ENCODE data around the gene LRRC8E.
A peak's percentile ranks its signal among the peaks of the same experiment; 100 is the strongest.
"Not testable (repeated sequence)": the region's sequence is repeated elsewhere in the genome, so short reads cannot be mapped to it uniquely, and the experiment has no call there.

Gene LRRC8E

DNA sequence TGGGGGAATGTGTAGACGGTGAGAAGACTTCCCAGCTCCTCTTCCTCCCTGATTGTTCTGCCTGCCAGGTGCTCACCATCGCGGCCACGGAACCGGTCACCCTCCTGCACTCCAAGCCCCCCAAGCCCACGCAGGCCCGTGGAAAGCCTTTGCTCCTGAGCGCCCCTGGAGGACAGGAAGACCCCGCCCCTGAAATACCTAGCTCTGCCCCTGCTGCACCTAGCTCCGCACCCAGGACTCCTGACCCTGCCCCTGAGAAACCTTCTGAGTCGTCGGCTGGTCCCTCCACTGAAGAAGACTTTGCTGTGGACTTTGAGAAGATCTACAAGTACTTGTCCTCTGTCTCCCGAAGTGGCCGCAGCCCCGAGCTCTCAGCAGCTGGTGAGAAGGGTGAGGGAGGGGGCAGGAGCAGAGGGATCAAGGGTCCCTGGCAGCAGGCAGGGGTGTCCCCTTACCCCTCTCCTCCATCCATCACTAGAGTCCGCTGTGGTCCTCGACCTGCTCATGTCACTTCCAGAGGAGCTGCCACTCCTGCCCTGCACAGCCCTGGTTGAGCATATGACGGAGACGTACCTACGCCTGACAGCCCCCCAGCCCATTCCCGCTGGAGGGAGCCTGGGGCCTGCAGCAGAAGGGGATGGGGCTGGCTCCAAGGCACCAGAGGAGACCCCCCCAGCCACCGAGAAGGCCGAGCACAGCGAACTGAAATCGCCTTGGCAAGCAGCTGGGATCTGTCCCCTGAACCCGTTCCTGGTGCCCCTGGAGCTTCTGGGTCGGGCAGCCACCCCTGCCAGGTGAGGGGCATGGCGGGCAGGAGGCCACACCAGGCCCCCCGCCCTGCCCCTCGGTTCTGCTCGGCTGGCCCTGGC, 33.9 kb downstream of the LRRC8E start:
- no peak for DNase-seq

DNA sequence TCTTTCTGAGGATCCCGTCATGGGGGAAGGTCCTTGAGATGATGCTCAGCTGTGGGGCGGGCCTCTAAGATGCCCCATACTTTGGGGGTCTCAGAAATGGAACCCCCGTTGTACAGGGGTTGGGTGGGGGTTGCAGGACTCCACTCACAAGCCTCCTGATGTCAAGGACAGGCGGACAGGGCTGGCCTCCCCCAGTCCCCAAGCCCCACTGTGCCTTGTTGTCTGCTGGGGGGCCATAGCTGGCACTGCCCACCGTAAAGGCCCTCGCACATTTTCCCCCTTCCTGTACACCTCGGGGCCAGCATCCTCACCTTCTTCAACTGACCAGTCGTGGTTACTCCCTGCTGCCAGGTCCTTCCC, 34.5 kb downstream of the LRRC8E start:
- DNase-seq: no peak

DNA sequence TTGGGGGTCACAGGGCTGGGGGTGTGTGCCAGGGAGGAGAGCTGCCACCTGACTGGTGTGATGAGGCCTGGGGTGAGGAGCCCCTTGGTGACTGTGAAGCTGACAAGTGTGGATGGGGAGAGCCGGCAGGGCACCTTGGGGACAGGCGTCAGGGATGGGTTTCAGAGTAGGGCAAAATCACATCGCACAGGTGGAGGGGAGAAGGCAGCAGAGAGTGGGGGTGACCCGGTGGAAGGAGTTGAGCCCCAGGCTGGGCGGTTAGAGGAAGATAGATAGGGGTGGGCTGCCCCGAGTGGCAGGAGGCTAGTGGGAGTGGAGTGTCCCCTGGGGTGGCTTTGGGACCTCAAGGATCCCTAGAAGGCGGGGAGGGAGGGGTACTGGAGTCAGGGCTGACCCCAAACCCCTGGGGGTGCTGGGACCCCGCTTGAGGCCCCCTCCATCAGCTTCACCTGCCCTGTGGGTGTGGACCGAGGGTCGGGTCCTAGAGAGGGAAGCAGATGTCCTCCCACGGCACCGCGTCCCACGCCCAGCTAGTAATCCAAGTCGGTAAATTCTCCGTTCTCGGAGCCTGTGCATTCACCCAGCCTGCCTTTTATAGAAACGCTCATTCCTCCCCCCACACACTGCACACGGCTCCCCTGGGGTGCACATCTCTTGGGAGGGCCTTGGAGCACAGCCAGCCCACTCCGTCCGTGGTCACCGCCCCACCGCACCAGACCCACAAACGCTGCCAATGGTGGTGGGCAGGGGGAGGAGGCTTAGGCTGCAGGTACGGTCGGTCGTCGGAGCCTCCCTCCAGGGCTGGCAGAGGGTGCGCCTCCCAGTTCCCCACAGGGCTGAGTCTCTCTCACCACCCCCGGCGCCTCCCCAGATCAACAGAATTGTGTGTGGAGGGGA, 35.2 kb downstream of the LRRC8E start:
- no peak for DNase-seq

DNA sequence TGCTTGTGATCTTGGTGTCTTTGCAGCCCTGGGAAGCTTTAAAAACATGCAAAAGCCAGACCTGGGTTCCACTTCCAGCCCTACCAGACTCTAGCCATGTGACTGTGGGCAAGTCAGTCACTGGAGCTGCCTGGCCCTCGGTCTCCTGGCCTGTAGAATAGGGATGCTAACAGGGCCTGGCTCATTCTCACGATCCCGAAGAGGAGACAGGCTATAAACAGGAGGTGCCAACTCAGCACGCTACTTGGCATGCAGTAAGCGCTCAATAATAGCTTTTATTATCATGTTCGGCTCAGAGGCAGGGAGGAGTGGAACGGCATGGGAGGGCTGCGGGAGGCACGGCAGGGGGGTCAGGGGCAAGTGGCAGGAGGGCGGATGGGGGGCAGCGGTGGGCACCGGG, 35.9 kb downstream of the LRRC8E start:
- no peak for DNase-seq

DNA sequence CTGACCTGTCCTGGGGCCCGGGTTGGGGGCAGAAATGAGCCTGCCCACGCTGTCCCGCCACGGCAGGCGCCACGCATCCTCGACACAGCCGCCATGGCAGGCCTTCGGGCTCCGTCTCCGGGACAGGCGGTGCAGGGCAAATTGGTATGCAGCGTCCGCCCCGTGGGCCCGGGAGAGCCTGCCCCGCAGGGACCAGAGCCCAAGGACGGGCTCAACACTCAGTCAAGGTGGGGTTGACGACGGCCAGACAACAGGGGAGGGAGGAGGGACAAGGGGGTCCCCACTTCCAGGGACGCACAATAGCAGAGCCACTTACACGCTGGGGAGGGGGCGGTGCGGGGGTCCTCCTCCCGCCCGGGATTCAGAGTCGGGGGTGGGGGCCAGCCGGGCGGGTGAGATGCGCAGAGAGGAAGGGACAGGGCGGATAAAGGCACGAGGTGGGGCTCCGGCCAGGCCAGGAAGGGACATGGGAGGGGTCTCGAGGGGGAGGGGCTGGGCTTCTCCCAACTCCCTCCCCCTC, 36.4 kb downstream of the LRRC8E start:
- no peak for DNase-seq

DNA sequence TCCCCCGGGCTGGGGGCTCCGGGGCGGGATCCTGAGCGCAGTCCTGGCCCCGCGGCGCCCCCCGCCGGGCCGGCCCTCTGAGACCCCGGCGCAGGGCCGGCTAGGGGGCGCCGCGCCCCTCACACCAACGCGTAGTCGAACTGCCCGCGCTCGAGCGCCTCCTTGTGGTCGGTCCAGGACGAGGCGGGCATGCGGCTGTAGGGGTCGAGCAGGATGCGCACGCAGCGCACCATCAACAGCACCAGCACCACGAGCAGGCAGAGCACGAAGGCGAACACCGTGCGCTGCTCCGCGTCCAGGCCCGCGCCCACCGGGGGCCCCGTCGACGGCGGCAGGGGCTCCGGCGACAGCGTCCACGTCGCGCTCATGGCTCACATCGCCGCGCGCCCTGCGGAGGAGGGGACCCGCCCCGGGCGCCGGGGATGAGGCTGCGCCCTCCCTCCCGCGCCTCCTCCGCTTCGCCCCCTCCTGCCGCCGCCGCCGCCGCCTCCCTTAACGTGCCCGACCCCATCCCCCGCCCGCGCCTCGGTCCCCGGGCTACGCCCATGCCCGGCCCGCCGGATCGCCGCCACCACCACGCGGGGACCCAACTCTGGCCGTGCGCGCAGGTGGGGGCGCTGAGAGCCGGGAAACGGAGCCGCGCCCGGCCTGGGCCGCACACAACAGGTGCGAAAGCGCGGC, 37.0 kb downstream of the LRRC8E start:
- DNase-seq: peak; percentile 51

DNA sequence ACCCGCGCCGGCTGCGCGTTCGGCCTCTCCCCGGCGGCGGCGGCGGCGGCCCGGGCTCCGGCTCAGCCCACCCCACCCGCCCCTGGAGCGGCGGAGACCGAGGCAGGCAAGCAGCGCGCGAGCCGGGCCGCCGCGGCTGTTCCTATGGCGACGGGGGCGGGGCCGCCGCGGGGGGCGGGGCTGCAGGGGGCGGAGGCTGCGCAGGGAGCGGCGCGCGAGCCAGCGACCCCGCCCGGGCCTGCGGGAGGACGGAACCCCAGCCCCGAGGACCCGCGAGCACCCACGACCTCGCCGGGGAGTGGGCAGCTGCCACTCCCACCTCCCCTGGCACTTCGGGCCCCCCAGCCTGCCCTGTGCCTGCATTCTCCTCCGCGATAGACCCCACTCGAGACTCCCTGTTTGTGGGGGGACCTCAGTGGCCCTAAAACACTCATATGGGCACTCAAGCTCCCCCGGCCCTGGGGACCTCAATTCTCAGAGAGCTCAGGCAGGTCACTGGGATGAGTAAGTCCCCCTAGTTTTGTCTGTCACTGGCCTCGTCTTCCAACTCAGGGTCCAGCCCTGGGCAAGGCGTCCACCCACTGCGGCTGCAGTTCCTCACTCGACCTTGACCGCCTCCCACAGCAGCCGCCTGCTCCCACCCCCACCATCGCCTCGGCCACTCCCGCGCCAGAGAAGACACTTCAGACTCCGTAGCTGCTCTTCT, 37.9 kb downstream of the LRRC8E start, which contains the start of gene CTXN1:
Gene CTXN1 (minus strand): TSS at position 115 of the 706 bp plus-strand sequence. CDS start 597 bp downstream, outside the sequence.
- DNase-seq: peak; percentile 35

DNA sequence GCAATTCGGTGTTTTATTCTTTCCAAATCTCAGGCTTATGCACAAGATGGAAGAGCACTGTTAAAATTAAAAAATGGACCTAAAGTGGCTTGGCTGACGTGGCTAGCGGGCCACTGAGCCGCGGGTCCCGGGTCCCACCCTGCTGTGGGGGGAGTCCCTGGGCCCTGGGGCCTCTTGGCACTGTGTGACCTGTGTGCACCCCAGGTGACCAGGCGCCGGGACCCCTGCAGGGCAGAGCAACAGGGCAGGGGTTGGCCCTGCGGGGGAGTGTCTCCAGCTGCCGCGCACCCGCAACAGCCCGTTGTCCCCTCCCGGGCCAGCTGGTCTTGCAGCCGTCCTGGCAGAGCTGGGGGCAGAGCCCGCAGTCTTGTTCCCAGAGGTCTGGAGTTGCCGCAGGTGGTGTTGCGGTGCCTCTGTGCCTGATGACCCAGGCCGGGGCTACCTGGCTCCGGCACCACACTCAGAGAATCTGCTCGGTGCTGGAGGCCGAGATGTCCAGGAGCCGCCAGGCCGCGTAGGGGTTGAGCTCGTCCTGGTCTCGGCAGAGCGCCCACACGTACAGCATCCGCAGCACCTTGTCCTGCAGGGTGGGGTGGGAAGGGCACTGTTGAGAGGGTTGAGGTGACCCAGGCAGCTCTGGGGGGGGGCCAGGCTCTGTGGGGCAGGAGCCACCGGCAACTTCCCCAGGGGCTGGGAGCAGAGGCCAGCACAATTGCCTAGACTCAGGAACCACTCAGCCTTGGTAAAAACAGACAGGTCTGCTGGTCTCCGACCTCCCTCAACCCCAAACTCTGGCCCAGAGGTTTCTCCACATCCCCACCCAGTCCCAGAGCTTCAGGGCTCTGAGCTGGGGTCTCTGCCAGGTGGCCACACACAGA, 38.7 kb downstream of the LRRC8E start:
- no peak for DNase-seq

DNA sequence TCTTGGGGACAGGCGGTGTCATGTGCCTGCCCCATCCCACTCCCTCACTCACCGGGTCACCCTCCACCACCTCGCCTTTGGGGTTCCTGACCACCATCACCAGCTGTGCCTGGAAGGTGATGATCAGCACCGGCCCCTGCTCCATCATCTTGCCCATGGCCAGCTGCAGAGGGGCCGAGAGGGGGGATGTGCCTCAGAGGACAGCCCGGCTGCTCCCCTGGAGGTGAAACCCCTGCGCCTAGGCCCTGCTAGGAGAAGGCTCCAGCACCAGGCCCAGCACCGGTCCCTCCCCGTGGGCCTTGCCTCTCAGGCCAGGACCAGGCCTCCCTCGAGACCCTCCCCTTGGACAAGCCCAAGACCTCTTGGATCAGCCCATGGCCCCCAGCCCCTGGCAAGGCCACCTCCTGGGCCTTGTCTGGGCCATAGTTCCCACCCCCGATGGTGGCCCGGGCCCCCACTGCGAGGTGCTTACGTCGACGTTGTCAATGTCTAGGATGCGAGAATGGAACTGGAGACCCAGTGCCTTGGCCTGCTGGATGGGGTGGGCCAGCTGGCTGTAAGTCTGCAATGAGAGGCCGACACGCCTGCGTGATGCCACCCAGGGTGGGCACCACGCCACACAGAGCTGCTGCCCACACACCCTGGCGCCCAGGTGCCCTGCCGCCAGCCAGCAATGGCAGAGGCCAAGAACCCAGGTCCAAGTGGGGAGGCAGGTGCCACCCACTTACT, 39.5 kb downstream of the LRRC8E start:
- DNase-seq: no peak

DNA sequence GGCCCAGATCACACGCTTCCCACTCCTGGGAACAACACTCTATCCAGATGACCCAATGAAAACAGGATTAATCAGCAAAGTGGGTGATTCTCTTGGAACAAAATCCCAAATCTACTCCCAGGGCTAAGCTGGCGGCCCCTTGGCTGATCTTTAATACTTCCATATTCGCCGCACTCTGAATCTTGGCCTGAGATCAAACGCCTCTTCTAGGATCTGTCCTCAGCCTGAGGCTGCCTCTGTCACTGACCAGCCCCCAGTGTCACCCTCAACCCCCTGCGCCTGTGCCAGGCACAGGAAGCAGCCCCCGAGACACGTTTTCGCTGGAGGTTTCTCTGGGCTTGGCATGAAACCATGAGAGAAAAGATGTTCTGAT, 40.0 kb downstream of the LRRC8E start:
- DNase-seq: no peak

DNA sequence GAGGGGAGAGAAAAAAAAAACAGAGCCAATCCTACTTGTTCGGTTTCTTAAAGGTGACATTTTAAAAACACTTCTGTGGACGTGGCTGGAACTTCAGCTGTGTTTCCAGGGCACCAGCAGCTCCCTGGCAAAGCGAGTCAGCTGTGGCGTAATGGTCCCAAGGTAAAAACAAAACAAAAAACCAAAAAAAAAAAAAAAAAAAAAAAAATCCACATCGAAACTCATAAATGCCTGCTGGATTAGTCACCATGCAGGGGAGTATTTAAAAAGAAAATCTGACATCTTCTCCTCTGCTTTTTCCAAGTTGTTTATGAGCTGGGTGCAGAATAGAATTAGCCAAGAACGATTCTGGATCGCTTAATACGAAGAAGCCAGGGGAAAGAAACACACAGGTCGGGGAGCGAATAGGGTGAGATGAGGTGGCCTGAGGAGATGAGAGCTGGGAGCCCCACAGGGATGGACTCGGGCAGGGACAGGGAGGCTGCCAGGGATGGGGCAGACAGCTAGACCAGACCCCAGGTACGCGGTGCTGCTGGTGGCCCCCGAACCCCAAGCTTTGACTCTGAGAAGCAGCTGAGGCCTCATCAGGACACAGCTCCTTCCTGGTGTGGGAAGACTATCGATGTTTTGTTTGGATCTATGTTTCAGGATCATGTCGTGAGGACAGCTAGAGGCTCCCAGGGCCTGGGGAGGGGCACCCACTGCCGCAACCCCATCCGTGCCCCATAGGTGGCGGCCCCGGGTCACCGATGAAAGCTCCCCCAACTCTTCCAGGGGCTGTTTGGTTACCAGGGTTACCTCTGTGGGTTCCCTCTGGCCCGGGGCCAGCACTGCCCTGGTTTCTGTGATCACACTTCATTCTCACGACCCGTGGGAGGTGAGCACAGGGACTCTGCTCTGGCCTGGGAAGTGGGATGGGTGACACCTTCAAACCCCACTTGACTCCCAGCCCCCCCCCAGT, 40.7 kb downstream of the LRRC8E start:
- DNase-seq: peak; percentile 20

DNA sequence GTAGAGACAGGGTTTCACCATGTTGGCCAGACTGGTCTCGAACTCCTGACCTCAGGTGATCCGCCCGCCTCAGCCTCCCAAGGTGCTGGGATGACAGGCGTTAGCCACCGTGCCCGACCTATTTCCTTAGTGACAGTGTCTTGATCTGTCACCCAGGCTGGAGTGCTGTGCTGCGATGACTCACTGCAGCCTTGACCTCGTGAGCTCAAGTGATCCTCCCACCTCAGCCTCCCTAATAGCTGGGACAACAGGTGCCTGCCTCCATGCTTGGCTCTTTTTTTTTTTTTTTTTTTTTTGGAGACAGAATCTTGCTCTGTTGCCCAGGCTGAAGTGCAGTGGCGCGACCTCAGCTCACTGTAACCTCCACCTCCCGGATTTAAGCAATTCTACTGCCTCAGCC, 41.7 kb downstream of the LRRC8E start:
- DNase-seq: not testable (repeated sequence)

DNA sequence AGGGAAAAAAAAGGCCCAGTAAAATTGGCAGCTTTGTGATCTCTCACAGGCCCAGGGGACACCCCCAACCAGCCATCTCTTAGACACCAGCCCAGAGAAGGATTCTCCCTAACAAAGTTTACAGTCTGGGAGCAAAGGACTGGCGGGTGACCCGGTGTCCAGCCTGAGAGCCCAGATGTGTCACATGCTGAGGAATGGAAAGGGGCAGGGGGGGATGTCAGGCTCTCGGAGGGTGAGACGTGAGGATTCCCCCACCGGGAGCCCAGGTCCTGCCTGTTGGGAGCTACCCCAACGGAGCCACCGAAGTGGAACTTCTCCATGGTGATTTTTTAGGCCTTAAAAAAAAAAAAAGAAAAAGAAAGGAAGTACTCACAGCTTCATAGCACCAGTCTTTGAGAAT, 42.5 kb downstream of the LRRC8E start:
- DNase-seq: no peak

DNA sequence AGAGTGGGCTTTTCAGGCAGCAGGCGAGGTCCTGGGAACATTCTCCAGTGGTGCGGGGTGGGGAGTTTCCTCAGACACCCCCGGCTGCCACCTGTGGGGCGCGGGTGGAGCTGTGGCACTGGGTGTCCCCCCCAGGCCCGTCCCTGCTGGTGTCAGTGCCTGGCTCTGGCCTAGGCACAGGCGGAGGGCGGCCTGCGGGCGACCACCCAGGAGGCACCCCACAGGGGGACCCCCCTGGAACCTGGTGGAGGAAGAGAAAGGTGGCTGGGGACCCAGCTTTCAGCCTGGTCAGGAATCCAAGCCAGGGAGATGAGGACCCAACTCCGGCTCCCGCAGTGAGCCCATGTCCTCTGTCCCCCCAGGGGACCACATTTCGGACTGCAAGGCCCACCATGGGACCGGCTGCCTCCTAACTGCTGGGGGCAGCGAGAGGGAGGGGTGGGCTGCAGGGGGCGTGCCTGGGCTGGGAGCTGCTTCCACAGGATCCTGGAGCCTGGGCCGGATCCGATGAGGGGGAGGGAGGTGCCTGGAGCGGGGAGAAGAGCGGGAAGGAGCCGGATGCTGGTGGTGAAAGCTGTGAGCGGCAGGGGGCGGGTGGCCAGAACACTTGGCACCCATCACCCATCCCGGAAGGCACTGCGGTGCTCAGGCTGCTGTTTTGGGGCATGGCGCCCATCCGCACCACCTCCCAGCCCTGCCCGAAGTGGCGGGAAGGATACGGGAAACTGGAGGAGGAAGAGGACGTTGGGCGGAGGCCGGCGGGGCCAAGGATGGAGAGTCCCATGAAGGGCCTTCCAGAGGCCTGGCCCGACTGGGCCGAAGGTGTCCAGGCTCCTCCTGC, 43.1 kb downstream of the LRRC8E start:
- no peak for DNase-seq

DNA sequence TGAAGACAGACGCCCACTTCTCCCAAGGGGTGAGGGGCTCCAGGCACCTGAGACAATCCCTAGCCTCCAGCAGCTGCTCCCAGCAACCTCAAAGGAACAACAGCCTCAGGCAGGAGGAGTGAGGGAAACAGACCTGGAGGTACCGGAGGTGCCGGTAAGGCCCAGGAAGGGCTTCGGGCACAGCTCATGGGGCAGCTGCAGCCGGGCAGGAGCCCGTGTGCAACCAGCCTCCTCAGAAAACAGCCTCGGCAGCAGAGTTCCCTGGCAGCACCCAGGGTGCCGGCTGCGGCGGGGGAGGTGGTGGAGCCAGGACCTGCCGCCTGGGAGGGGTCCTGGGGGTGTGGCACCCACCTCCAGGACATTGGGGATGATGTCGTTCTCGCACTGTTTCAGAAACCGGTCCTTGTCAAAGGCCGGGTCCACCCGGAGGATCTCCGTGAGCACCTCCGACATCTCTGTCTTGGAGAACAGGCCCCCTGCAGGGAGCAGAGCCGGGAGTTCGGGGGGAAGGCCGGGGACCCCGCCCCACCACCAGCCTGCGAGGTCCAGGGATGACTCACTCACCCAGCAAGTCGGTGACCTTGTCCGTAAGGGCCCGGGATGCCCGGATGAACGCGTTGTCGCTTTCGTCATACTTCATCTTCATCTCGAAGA, 44.1 kb downstream of the LRRC8E start:
- no peak for DNase-seq

DNA sequence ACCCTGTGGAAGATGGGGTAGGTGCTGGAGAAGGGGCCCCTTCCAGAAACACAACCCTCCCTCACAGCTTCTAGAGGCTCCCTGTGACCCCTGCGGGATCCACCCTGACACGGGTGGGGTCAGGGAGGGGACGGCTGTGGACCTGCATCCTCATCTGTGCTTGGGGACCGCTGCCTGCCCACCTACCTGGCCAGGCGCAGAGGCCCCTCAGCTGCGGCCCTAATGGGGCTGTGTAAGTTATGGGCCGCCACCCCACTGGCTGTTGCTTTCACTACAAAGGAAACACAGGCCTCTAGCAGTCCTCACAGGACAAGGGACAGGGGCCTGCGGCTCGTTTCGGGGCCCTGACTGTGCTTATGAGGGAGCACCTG, 44.6 kb downstream of the LRRC8E start:
- DNase-seq: no peak

DNA sequence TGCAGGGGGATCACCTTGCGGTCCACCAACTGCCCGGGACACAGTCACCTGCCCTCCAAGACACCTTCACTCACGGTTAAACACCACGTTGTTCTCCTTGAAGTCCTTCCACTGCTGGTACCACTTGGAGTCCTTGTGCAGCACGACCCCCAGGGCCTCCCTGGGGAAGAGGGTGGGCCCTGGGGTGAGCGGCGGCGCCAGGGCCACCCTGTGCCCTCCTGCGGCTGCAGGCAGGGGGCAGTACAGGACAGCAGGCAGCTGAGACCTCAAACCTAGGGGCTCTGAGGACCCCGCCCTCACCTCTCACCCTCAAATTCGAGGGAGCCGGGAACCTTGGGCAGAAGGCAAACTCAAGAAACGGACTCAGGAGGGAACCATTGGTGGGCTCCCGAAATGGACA, 45.1 kb downstream of the LRRC8E start:
- no peak for DNase-seq
